Measurements from ENCODE around the gene STEAP2. TPM values are rescaled to one million over a fixed set of nuclear protein-coding genes. Genes with fewer than 3 reads are reported as not detected.

The STEAP2 gene
- total RNA-seq, 1 experiment from 2014 or later = 17.0 TPM

DNA sequence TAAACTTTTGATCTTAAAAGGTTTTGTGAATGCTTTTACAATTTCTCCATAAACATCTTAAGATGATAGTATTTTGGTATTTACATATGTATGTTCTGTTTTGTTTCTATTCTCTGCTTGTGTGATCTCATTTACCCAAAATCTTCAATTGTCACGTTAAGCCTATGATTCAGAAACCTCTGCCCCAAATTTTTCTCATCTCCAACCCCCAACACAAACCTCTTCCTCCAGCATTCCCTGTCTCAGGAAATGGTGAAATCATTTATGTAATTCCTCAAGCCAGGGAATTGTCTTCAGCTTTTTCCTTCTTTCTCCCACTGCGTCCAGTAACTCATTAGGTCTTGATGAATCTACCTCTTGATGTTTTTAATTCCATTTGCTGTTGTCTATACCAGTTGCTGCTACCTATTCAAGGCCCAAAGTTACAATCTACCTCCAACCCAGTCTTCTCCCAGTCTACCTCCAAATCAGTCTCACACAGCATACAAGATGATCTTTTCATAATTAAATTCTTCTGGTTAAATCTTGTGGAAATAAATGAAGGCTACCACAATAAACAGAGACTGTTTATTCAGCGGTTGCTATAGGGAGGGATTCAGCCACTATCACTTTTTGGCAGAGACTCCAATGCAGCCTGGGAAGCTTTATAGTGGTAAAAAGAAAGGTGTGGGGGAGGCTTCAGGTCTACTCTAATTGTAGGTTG, 39.2 kb downstream of the STEAP2 start:
- TF ChIP-seq ESRRA (CRISPR knock-in tag; IDR thresholded peaks at IDR 0.05; ENCODE audit: borderline replicate concordance) (no peak), ZNF232 (CRISPR knock-in tag; IDR thresholded peaks at IDR 0.05) (no peak), SMAD3 (CRISPR knock-in tag; IDR thresholded peaks at IDR 0.05; ENCODE audit: borderline replicate concordance) (no peak), RELA (CRISPR knock-in tag; IDR thresholded peaks at IDR 0.05; ENCODE audit: borderline replicate concordance) (no peak), ZNF219 (CRISPR knock-in tag; IDR thresholded peaks at IDR 0.05; ENCODE audit: borderline replicate concordance) (no peak), KAT7 (CRISPR knock-in tag; IDR thresholded peaks at IDR 0.05; ENCODE audit: borderline replicate concordance) (no peak), GTF2I (CRISPR knock-in tag; conservative IDR thresholded peaks at IDR 0.05) (no peak), ZNF317 (CRISPR knock-in tag; IDR thresholded peaks at IDR 0.05; ENCODE audit: borderline replicate concordance, low read depth) (no peak), NR2C2 (CRISPR knock-in tag; IDR thresholded peaks at IDR 0.05) (no peak)
- TF ChIP-seq, protein P1, sequence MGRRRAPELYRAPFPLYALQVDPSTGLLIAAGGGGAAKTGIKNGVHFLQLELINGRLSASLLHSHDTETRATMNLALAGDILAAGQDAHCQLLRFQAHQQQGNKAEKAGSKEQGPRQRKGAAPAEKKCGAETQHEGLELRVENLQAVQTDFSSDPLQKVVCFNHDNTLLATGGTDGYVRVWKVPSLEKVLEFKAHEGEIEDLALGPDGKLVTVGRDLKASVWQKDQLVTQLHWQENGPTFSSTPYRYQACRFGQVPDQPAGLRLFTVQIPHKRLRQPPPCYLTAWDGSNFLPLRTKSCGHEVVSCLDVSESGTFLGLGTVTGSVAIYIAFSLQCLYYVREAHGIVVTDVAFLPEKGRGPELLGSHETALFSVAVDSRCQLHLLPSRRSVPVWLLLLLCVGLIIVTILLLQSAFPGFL (CRISPR knock-in tag; IDR thresholded peaks at IDR 0.05; ENCODE audit: borderline replicate concordance) = no peak
- TF ChIP-seq, protein P2, sequence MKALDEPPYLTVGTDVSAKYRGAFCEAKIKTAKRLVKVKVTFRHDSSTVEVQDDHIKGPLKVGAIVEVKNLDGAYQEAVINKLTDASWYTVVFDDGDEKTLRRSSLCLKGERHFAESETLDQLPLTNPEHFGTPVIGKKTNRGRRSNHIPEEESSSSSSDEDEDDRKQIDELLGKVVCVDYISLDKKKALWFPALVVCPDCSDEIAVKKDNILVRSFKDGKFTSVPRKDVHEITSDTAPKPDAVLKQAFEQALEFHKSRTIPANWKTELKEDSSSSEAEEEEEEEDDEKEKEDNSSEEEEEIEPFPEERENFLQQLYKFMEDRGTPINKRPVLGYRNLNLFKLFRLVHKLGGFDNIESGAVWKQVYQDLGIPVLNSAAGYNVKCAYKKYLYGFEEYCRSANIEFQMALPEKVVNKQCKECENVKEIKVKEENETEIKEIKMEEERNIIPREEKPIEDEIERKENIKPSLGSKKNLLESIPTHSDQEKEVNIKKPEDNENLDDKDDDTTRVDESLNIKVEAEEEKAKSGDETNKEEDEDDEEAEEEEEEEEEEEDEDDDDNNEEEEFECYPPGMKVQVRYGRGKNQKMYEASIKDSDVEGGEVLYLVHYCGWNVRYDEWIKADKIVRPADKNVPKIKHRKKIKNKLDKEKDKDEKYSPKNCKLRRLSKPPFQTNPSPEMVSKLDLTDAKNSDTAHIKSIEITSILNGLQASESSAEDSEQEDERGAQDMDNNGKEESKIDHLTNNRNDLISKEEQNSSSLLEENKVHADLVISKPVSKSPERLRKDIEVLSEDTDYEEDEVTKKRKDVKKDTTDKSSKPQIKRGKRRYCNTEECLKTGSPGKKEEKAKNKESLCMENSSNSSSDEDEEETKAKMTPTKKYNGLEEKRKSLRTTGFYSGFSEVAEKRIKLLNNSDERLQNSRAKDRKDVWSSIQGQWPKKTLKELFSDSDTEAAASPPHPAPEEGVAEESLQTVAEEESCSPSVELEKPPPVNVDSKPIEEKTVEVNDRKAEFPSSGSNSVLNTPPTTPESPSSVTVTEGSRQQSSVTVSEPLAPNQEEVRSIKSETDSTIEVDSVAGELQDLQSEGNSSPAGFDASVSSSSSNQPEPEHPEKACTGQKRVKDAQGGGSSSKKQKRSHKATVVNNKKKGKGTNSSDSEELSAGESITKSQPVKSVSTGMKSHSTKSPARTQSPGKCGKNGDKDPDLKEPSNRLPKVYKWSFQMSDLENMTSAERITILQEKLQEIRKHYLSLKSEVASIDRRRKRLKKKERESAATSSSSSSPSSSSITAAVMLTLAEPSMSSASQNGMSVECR (CRISPR knock-in tag; IDR thresholded peaks at IDR 0.05; ENCODE audit: borderline replicate concordance) = no peak
- TF ChIP-seq, protein P3, sequence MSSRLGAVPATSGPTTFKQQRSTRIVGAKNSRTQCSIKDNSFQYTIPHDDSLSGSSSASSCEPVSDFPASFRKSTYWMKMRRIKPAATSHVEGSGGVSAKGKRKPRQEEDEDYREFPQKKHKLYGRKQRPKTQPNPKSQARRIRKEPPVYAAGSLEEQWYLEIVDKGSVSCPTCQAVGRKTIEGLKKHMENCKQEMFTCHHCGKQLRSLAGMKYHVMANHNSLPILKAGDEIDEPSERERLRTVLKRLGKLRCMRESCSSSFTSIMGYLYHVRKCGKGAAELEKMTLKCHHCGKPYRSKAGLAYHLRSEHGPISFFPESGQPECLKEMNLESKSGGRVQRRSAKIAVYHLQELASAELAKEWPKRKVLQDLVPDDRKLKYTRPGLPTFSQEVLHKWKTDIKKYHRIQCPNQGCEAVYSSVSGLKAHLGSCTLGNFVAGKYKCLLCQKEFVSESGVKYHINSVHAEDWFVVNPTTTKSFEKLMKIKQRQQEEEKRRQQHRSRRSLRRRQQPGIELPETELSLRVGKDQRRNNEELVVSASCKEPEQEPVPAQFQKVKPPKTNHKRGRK (CRISPR knock-in tag; IDR thresholded peaks at IDR 0.05; ENCODE audit: borderline replicate concordance) = no peak
- TF ChIP-seq, protein P4, sequence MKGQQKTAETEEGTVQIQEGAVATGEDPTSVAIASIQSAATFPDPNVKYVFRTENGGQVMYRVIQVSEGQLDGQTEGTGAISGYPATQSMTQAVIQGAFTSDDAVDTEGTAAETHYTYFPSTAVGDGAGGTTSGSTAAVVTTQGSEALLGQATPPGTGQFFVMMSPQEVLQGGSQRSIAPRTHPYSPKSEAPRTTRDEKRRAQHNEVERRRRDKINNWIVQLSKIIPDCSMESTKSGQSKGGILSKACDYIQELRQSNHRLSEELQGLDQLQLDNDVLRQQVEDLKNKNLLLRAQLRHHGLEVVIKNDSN (CRISPR knock-in tag; IDR thresholded peaks at IDR 0.05) = no peak
- TF ChIP-seq, protein P5, sequence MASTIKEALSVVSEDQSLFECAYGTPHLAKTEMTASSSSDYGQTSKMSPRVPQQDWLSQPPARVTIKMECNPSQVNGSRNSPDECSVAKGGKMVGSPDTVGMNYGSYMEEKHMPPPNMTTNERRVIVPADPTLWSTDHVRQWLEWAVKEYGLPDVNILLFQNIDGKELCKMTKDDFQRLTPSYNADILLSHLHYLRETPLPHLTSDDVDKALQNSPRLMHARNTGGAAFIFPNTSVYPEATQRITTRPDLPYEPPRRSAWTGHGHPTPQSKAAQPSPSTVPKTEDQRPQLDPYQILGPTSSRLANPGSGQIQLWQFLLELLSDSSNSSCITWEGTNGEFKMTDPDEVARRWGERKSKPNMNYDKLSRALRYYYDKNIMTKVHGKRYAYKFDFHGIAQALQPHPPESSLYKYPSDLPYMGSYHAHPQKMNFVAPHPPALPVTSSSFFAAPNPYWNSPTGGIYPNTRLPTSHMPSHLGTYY (CRISPR knock-in tag; IDR thresholded peaks at IDR 0.05) = no peak
- no peak for DNase-seq (ENCODE audit: low spot score)
- ChIA-PET CTCF (no interaction called here), POLR2A (interaction anchor here (1.4 kb wide), 1 partner anchor 39 kb away, joined by 3 read pairs; the partner anchor contains the start of gene STEAP2)
- Mint-ChIP-seq H3K4me1 (peaks cover 20% of the 10 kb centered on the region), H3K36me3 (0 out of 2 replicates have a peak, but pooled peaks cover under 1% of the 10 kb centered on the region), H3K4me3 (no peak overlapping the region), H3K27ac (no peak overlapping the region), H3K27me3 (ENCODE audit: low read depth) (peaks cover 19% of the 10 kb centered on the region), H3K9me3 (peaks cover 3% of the 10 kb centered on the region)
- no peak for ATAC-seq

DNA sequence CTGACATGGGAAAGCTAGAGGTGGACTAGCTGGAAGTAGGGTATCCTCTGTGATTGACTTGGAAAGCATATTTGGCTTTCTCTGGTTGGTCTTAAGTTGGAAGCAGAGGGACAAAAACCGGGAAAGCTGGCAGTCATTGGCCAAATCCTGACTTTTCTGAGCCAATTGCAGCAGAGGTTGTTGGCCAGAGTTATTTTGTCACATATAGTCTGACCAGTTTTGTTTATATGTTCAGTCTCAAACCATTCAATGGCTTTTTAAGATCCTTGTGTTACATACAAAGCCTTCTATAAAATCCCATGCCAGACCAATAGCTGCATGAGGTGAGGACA, 39.7 kb downstream of the STEAP2 start:
- Mint-ChIP-seq H3K27me3 (ENCODE audit: low read depth) (peaks cover 14% of the 10 kb centered on the region), H3K4me1 (peaks cover 15% of the 10 kb centered on the region), H3K36me3 (peaks cover 4% of the 10 kb centered on the region; the same call in 1 of the 2 replicates), H3K9me3 (peaks cover 8% of the 10 kb centered on the region), H3K27ac (no peak overlapping the region), H3K4me3 (no peak overlapping the region)
- DNase-seq (ENCODE audit: low spot score) (no peak), ATAC-seq (no peak)
- CTCF ChIA-PET = no interaction called here
- POLR2A ChIA-PET = interaction anchor here (1.4 kb wide), 1 partner anchor 40 kb away, joined by 3 read pairs; the partner anchor contains the start of gene STEAP2
- TF ChIP-seq, protein P6, sequence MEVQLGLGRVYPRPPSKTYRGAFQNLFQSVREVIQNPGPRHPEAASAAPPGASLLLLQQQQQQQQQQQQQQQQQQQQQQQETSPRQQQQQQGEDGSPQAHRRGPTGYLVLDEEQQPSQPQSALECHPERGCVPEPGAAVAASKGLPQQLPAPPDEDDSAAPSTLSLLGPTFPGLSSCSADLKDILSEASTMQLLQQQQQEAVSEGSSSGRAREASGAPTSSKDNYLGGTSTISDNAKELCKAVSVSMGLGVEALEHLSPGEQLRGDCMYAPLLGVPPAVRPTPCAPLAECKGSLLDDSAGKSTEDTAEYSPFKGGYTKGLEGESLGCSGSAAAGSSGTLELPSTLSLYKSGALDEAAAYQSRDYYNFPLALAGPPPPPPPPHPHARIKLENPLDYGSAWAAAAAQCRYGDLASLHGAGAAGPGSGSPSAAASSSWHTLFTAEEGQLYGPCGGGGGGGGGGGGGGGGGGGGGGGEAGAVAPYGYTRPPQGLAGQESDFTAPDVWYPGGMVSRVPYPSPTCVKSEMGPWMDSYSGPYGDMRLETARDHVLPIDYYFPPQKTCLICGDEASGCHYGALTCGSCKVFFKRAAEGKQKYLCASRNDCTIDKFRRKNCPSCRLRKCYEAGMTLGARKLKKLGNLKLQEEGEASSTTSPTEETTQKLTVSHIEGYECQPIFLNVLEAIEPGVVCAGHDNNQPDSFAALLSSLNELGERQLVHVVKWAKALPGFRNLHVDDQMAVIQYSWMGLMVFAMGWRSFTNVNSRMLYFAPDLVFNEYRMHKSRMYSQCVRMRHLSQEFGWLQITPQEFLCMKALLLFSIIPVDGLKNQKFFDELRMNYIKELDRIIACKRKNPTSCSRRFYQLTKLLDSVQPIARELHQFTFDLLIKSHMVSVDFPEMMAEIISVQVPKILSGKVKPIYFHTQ (CRISPR knock-in tag; IDR thresholded peaks at IDR 0.05) = no peak
- TF ChIP-seq, protein P4 (CRISPR knock-in tag; IDR thresholded peaks at IDR 0.05) = no peak
- TF ChIP-seq, protein P7, sequence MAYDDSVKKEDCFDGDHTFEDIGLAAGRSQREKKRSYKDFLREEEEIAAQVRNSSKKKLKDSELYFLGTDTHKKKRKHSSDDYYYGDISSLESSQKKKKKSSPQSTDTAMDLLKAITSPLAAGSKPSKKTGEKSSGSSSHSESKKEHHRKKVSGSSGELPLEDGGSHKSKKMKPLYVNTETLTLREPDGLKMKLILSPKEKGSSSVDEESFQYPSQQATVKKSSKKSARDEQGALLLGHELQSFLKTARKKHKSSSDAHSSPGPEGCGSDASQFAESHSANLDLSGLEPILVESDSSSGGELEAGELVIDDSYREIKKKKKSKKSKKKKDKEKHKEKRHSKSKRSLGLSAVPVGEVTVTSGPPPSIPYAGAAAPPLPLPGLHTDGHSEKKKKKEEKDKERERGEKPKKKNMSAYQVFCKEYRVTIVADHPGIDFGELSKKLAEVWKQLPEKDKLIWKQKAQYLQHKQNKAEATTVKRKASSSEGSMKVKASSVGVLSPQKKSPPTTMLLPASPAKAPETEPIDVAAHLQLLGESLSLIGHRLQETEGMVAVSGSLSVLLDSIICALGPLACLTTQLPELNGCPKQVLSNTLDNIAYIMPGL (CRISPR knock-in tag; IDR thresholded peaks at IDR 0.05) = no peak
- TF ChIP-seq NFE2L1 (CRISPR knock-in tag; IDR thresholded peaks at IDR 0.05) (no peak), EMX1 (CRISPR knock-in tag; IDR thresholded peaks at IDR 0.05) (no peak), TP53 (CRISPR knock-in tag; IDR thresholded peaks at IDR 0.05) (no peak)
